Measurements from ENCODE around the gene GREM1. TPM values are rescaled to one million over a fixed set of nuclear protein-coding genes. Genes with fewer than 3 reads are reported as not detected.

Gene GREM1
- total RNA-seq, 1 donor from 2014 or later: 58.2 TPM

DNA sequence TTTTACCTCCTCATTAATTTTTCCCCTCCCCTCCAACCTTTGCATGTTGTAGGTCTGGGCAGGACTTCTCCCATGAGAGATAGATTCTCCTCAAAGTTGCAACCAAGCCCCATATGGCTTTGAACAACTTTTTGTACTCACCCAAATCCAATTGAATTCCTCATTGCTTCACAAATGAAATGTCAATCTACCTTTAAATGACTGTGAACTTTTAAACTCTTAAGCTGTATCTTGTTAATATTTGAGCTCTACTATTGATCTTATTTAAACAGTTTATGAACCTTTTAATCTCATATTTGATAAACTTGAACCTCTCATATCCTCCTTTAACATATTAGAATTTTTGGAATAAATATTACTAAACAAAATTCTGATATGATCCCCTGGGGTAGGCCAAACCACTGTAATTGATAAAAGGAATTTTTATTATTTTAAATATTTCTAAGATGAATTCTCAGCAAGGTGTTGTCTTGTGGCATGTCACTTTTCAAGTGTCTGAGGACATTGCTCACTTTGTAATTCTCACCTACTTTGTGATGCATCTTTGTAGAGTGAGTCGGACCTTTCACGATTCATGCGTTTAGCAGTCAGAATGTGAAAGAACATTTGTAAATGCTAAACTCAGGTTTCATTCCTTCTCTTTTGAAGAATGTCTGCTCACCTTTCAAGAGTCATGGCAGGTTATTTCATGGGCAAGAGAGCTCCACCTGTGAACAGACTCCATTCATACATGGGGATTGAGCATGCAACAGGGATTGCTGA, 23.4 kb upstream of the GREM1 start:
- no peak for DNase-seq (ENCODE audit: extremely low read depth, low read depth, low spot score)

DNA sequence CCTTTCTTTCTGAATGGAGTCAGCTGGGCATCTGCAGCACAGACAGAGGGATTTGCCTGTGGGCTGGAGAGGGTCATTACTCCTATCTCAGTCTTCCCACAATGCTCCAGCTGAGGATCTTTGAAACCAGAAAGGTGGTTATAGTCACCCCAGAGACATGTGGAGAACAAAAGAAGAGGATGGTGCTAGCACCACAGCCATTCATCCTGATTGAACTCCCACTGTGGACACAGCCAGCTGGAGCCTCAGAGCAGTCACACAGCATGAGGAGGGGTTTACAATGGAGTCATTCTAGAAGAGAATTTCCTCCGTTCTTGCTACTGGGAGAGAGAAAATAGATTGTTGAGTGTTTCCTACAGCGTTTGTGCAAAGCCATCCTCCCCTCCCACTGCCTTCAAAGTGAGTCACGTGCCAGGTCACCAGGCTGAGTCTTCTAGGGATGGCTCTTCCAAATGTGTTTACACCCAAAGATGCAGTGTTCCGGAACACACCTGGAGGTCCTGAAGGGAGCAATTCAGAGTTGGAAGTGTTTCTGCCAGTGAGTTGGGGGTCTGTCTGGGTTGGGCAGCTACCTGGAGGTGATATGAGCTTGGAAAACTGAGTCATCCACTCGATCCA, 18.9 kb upstream of the GREM1 start:
- DNase-seq (ENCODE audit: extremely low read depth, low read depth, low spot score): no peak

DNA sequence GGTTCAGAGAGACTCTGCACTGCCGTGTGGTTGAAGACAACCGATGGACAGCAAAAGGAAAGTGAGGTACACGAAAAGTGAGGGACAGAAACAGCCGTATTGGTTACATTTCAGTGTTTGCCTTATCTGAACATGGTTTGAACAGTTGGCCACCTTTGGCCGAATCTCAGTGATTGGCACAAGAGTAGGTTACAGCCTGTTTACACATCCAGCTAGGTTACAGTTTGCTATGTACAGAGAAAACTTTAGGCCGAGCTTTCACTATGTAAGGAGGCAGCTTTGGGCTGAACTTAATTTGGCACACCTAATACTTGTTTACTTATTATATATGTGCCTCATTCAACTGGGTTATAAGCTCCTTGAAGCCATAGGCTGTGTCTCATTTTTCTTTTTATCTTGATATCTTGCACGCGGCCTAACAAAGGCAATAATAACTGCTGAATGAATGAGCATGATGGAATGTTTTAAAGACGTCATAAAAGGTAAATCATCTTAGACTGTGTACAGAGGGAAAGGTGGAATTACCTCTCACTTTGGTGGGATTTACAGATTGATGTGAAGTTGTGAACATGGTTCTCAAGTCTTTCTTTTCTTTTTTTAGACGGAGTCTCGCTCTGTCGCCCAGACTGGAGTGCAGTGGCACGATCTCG, 17.2 kb upstream of the GREM1 start:
- no peak for DNase-seq (ENCODE audit: extremely low read depth, low read depth, low spot score)

DNA sequence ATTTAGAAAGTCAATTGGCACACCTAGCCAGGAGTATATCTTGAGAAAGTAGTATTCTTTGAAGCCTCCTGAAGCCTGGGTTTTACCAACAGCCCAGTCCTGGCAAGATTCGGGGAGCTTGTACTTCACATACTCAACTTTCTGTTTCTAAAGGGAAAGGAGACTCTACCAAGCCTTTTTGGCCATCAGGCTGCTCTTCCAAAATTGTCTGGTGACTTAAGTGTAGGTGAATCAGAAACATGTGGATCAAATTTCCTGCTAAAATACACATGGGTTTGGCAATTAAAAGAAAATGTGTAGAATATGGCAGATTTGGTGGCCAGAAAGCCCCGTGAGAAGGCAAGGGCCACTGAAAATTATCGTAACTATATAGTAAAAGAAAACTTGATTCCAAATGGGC, 15.9 kb upstream of the GREM1 start:
- DNase-seq (ENCODE audit: extremely low read depth, low read depth, low spot score): no peak

DNA sequence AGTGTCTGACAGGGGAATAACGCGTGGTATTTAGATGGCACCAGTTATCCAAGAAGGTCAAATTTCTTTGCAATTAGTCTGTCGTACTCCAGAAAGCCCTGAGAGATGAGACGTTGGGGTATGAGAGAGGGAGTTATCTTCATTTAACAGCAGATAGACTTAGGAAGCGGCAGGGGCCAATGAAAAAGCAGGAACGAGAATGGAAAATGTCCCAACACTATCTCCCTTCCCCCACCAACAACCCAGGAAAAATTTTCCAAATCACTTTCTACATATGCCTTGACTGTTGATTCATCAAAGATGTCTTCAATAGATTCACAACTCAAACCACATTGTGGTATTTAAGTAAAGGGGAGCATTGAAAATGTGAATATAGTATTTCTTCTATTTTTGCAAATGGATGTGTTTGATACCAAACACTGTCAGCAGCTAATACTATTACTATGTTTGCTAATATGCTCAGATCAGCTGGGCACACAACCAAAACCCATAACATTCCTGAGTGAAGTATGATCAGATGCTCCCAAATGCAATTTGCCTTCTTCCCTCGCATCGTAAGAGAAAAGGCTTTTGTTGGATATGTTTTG, 13.3 kb upstream of the GREM1 start:
- DNase-seq (ENCODE audit: extremely low read depth, low read depth, low spot score): no peak

DNA sequence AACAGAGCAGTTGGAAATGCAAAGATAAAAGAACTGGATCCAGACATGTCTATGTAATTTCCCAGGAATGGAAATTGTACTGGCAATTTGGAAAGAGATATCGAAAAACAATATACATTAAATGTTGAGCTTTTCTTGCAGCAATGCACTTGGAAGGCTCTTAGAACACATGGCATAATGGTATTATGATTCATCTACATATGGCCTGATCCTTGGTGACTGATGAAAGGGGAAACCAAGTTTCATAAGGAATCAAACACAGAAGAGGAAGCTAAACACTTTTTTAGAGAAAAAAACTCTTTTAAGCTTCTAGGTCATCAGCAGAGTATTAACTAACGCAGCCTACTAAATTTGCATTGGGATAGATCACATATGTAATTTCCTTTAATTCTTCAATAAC, 12.4 kb upstream of the GREM1 start:
- no peak for DNase-seq (ENCODE audit: extremely low read depth, low read depth, low spot score)

DNA sequence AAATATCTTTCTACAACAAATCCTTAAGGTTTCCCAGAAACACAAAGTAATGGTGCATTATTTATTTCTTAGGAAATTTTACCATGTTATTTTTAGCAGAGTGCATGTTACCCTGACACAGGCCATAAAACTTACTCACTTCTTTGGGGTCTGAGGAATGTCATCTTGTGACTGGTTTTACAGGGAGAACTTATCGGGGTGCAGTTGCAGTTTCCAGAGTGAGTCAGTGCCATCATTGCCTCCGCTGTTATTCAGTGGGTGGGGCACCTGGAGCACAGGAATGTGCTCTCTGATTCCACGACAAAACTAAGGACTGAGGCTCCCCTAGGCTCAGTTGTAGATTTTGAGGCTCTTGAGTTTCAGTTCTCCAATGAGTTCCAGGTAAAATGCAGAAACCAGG, 11.1 kb upstream of the GREM1 start:
- no peak for DNase-seq (ENCODE audit: extremely low read depth, low read depth, low spot score)

DNA sequence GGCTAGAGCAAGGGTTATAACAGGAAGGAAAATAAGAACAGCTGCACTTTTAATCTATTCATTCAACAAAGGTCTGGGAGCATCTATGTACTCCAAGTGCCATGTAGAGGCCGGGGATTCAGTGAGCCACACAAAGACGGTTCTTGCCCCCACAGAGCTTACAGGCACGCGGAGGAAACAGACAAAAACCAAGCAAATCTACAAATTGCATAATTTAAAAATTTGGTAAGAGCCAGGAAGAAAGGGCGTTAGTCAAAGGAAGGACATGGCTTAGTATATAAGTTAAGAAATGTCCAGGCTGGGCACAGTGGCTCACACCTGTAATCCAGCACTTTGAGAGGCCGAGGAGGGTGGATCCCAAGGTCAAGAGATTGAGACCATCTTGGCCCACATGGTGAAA, 10.4 kb upstream of the GREM1 start:
- DNase-seq (ENCODE audit: extremely low read depth, low read depth, low spot score): no peak

DNA sequence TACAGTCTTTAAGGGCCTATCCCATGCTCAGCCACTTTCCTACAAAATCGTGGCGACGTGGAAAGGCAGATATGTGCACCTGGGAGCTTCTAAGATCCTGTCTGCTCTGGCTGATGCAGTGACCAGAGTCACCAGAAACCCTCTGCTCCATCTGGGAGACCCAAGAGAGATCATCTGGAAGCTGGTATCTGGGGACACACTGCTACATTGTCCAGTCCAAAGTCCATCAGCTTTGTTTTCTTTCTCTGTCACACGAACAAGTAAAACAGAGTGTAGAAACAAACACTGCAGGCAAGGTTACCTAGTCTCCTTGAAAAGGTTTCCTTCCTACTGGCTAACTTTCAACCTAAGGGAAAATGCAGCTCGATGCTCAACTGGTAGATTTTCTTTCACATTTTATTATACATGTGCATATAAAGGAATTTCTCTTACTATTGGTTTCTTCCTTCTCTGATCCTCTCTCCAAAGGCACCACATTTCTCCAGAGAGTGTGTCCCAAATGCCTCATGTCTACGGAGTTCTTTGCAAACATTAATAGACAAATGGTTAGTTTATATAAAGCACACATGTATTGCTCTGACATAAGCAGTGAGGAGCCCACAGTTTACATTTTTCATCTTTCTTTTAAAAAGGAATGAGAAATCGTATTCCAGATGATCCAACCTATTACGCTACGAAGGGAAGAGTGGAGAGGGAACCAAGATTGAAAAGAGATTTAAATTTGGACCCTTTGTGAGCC, 8.3 kb upstream of the GREM1 start:
- no peak for DNase-seq (ENCODE audit: extremely low read depth, low read depth, low spot score)

DNA sequence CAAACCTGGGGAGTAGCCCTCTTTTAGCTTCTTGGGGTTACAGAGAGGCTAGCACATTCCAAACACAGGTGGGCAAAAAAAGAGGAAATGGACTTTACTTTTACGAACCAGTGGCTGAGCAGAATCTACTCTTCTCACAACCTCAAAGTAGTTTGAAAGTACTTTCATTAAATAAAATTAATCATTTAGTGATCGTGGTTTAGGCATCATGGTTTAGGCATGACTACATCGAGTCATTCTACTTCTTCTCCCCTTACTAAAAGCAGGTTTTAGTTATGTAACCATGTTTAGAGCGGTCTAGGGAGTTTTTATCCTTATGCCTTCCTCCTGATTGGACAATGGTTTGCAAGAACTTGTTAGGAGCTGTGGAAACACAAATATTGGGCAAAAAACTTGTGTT, 2.5 kb upstream of the GREM1 start:
- DNase-seq (ENCODE audit: extremely low read depth, low read depth, low spot score): no peak

DNA sequence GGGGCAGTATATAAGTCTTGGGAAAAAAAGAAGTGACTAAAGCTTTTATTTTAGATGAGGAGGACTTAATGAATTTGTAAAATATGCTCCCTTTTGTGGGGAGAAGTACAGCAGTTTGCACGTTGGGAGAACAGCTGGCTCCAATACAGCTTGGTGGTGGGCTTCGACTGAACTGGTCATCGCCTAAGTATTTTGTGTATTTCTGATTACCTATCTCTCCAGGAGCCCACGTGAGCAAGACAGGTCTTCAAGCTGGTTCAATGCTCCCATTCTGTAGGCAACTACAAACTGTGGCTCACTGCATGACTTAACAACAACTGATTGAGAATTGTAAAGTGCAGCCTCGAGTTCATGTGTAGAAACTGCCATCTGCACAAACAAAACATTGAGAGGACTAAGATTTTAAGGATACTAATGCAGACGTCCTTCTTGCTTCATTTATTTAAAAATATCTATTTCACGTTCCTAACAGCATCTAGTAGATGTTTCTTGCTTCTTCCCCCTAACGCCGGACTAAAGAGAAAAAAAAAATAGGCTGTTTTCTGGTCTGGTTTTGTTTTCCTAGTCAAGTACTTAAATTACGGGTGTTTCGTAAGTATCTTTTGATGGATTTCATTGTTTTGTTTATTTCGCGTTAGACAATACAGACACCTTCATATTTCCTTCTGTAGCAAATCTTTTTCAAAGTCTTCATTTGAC, 1.4 kb upstream of the GREM1 start:
- DNase-seq (ENCODE audit: extremely low read depth, low read depth, low spot score): no peak

DNA sequence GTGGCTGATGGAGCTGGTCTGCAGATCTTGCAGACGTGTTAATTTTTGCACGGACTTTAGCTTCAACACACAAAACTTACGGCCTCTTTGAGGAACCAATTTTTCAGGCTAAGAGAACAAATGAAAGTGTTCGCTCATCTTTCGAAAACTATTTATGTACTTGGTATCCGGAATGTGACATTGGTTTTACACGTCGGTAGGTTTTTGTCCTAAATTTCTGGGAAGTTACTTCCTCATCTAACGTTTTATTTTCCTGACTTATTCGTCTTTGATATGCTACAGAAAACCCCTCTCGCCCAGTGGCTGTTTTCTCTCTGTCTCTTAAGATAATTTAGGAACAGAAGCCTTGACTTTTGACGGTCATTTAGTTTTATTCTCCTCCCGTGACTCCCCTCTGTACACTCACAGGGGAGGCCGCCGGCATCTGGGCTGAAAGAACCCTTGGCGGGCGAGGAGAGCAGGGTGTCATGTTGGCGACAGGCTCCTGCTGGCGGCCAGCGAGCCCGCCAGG, 834 bp upstream of the GREM1 start:
- no peak for DNase-seq (ENCODE audit: extremely low read depth, low read depth, low spot score)

DNA sequence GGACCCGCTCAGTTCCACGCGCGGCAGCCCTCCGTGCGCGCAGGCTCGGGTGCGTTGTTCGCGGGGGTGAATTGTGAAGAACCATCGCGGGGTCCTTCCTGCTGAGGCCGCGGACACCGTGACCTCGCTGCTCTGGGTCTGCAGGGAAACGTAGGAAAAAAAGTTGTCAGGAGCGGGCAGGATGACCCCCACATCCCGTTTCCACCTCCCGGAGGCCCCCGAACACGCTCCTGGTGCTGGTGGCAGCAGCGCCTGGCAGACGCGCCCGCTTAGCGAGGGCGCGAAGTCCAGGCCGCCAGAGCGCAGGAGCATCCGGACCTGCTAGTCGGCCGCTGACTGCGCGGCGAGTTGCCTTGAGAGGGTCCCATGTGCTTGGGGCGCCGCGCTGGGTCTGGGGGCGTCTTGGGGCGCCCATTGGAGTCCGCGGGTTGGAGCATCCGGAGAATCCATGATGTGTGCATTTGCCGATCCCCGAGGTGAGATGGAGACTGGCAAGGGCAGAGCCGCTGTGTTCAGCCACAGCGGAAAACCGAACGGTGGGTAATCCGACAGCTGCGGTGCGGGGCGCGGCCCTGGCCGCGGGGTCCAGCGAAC, 520 bp downstream of the GREM1 start:
- DNase-seq (ENCODE audit: extremely low read depth, low read depth, low spot score): no peak

DNA sequence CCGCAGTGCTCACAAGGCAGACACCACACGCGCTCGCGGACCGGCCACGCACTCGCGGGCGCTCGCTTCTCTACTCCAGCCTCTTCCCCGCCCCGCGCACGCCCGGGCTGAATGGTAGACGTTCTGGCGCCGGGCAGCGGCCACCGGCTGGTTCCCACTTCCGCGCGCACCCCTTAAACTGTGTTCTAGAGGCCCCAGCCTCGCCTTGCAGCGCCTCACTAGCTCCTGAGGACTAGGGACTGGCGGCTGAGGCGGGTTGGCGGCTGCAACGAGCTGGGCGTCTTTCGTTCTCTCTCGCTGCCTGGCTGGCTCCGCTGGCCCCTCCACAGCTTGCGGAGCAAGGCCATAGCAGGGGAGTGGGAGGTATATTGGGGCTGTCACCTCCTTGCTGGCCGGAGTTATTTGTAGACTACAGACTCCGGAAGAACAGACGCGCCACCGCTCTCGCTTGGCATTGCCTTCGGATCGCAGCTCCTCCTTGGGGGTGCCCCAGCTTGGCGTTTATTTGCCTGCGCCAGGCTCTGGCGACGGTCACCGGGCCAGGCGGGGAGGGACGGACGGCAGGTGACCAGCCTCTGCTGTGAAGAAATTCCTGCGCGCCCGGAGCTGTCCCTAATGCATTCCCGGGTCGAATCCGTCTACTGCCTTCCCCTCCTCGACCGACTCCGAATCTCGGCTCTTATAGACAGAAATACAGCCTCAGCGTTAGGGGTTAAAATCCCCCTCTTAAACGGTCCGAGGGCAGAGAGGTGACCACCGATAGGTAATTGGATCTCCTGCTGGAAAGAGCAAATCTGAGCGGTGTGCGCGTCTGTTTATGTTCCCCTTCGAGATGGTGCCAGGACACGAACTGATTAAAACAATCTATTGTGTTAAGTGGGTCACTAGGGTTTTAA, 1.3 kb downstream of the GREM1 start:
- DNase-seq (ENCODE audit: extremely low read depth, low read depth, low spot score): no peak

DNA sequence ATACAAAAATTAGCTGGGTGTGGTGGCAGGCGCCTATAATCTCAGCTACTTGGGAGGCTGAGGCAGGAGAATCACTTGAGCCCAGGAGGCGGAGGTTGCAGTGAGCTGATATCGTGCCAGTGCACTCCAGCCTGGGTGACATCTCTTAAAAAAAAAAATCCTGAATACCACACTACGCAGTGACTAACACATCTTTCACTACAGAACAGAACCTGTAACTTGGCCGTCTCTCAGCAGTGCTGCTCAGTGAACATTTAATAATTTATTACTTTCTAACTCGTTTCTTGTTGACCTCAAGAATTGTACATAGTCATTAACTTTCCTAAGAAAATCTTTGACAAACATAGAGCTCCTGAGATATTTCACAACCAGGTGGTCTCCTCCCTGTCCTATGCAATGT, 3.8 kb downstream of the GREM1 start:
- DNase-seq (ENCODE audit: extremely low read depth, low read depth, low spot score): no peak

DNA sequence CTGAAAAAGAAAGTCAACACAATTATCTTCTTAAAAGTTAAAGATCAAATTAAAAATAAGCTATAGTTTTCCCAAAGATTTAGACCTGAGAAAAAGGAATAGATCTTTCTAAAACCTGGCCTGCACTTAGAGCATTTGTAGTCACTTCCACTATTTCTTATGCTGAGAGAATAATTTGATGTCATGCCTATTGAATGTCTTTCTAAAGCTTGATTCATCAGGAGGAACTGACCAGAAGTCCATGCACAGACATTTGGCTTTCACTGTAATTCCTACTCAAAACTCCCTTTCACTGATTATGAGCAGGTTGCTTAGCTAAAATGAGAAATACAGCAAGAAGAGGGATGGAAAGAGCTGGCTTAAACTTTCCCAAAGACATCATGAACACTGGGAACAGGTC, 4.3 kb downstream of the GREM1 start:
- DNase-seq (ENCODE audit: extremely low read depth, low read depth, low spot score): no peak

DNA sequence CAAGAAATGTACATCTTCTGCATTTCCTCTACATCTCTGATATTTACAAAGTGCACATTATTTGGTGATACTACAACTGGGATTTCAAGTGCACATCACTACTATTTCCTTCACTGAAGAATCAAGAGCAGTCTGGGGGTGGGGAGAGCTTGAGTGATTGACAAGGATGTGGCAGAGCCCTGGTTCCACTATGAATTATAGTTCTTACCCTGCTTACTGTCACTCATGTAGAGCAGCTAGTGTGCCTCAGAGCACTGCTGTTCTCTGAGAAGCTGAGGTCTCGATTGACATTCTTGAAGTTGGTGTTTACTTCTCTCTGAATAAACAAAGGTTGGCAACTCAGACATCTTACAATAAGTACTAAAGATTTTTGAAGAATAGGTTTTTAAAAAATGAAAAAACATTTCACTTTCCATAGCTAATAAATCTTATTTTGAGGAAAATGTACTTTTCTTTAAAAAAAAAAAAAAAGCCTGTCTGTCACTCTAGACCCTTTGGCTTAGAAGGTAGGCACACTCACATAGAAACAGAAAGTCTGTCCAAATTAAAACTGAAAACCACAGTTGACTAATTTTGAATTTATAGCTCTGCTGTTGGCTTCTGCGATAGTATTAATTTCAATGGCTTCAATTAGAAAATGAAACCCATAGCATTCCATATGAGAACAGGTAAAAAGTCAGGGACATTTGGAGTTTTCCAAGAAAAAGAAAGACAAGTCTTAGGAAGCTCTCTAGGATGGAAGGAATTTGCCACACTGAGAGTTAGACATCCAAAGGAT, 5.6 kb downstream of the GREM1 start:
- DNase-seq (ENCODE audit: extremely low read depth, low read depth, low spot score): no peak

DNA sequence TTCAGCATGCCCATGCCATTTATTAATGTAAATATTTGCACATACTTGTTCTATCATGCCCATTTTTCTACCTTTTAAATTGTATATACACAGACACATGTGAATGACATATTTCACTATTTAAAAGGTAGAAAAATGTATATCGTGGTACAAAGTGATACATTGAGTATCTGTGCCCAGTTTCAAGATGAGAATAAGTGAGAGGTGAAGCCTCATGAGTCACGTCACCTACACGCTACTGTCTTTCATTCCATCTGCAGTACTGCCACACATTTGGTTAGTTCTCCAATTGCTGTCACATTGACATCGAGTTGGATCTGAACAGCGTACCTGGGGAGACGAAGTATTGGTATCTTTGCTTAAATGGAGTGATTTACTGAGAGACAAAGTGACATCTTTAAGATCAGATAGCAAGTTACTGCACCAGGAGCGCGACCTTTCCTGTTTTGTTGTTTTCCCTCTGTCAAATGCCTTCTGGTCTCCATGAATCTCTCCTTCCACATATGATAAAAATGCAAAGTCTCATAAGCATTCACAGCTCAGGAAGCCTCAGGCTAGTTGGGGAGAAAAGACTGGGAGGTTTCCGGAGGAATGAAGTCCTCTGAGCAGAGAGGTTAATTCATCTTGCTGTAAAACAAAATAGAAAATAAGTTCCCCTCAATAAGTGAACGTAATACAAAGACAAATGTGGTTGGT, 12.0 kb downstream of the GREM1 start:
- DNase-seq (ENCODE audit: extremely low read depth, low read depth, low spot score): no peak

Data from glomerular endothelial cell (primary cell).